IPS-20b (cell line): ENCODE results near the gene RIMS3.

Experiments used
- H3K27ac ChIP-seq: one replicate; pipeline ENCODE4 v1.5.1; 2013; ENCODE audit warnings: low read length
- H3K27me3 ChIP-seq: 2 replicates; pipeline ENCODE4 v1.6.1; 2013; ENCODE audit warnings: mild to moderate bottlenecking, low read length, inconsistent platforms; ENCODE audit not compliant: insufficient read depth
- H3K36me3 ChIP-seq: 2 replicates; pipeline ENCODE4 v1.6.1; 2013; ENCODE audit warnings: low read depth, mild to moderate bottlenecking, inconsistent platforms, low read length, moderate library complexity; ENCODE audit not compliant: insufficient read depth
- H3K4me1 ChIP-seq: 2 replicates; pipeline ENCODE4 v1.6.1; 2013; ENCODE audit warnings: mild to moderate bottlenecking, control low read depth, inconsistent platforms, low read length, moderate library complexity; ENCODE audit not compliant: insufficient read depth
- H3K4me3 ChIP-seq: 2 replicates; pipeline ENCODE4 v1.5.1; 2013; ENCODE audit warnings: mild to moderate bottlenecking, low read length, inconsistent platforms
- H3K9ac ChIP-seq: 2 replicates; pipeline ENCODE4 v1.6.1; 2013; ENCODE audit warnings: low read depth, mild to moderate bottlenecking, inconsistent platforms, low read length, moderate library complexity
- H3K9me3 ChIP-seq: 2 replicates; pipeline ENCODE4 v1.6.1; 2013; ENCODE audit warnings: mild to moderate bottlenecking, low read depth, low read length, inconsistent platforms; ENCODE audit not compliant: insufficient read depth

RIMS3 gene

DNA sequence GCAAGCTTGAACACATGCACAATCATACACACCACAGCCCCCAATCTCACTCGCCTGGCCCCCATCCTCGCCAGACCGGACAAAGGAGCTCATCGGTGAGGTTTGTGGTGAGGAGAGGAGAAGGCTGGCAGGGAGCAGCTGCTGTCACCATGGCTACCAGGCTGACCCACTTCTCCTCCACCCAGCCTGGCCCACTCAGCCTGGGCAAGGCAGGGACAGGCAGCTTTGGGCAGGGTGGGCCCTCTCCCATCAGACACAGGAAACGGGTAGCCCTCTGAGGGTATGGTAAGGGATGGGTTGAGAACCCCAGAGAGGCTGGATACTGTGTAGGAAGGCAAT is 15.9 kb downstream of the RIMS3 start:
- no peaks in the 10 kb centered on the region for H3K36me3 ChIP-seq
- H3K4me3 ChIP-seq, result no peak overlapping the region
- no peaks in the 10 kb centered on the region for H3K9me3 ChIP-seq
- H3K27ac ChIP-seq, result no peak overlapping the region
- no peak overlapping the region for H3K9ac ChIP-seq
- peaks cover 3% of the 10 kb centered on the region; the same call in 1 of the 2 replicates for H3K4me1 ChIP-seq
- H3K27me3 ChIP-seq, result no peaks in the 10 kb centered on the region

- H3K27me3 ChIP-seq, result no peaks in the 10 kb centered on the region
- H3K36me3 ChIP-seq, result no peaks in the 10 kb centered on the region
- no peak overlapping the region for H3K27ac ChIP-seq
- H3K4me3 ChIP-seq, result no peak overlapping the region
- H3K4me1 ChIP-seq, result no peaks in the 10 kb centered on the region
- H3K9me3 ChIP-seq, result no peaks in the 10 kb centered on the region
- no peak overlapping the region for H3K9ac ChIP-seq
Observed at GRCh38 chr1:40648928-40649591, 16.4 kb downstream of the RIMS3 start.

- H3K27ac ChIP-seq, result no peak overlapping the region
- no peaks in the 10 kb centered on the region for H3K27me3 ChIP-seq
- no peaks in the 10 kb centered on the region for H3K9me3 ChIP-seq
- H3K9ac ChIP-seq, result no peak overlapping the region
- H3K36me3 ChIP-seq, result no peaks in the 10 kb centered on the region
- no peak overlapping the region for H3K4me3 ChIP-seq
- no peaks in the 10 kb centered on the region for H3K4me1 ChIP-seq
Observed at GRCh38 chr1:40648200-40648599, 17.3 kb downstream of the RIMS3 start.

GRCh38 chr1:40646315-40646714 is 19.2 kb downstream of the RIMS3 start:
- no peak overlapping the region for H3K4me3 ChIP-seq
- H3K36me3 ChIP-seq, result no peaks in the 10 kb centered on the region
- no peaks in the 10 kb centered on the region for H3K4me1 ChIP-seq
- no peaks in the 10 kb centered on the region for H3K9me3 ChIP-seq
- H3K9ac ChIP-seq, result no peak overlapping the region
- no peak overlapping the region for H3K27ac ChIP-seq
- no peaks in the 10 kb centered on the region for H3K27me3 ChIP-seq

- Histone ChIP-seq H3K9me3 (no peaks in the 10 kb centered on the region), H3K4me1 (no peaks in the 10 kb centered on the region), H3K27ac (no peak overlapping the region), H3K4me3 (no peak overlapping the region), H3K27me3 (no peaks in the 10 kb centered on the region), H3K9ac (no peak overlapping the region), H3K36me3 (peaks cover 4% of the 10 kb centered on the region; the same call in 1 of the 2 replicates)
Observed at GRCh38 chr1:40645118-40645680, 20.3 kb downstream of the RIMS3 start.

DNA sequence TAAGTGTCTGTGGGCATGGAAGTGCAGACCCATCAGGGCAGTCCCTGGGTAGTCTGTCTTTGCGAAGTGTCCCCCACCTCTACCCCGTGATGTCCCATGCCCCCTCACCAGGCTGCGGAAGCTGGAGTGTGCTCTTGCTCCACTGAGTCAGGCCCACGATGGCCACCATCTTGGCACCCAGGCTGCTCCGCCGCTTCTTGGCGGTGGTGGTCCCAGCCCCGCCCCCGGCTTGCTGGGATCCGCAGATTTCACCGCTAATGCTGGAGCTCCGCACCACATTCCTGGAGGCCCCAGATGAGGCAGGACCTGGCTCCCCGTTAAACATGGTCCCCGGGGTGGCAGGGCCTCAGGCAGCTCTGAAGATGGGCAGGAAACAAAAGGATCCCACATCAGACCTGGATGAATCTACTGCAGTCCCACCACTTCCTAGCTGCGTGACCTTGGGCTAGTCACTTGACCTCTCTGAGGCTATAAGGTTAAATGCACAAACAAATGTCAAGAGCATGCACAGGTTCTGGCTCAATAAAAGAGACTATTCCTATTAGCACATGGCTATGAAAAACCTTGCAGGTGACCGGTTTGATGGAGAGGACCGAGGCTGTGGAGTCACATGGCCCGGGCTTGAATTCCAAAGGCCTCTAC is 23.8 kb downstream of the RIMS3 start:
- Histone ChIP-seq H3K36me3 (peaks cover 4% of the 10 kb centered on the region; the same call in 1 of the 2 replicates), H3K9me3 (no peaks in the 10 kb centered on the region), H3K4me1 (no peaks in the 10 kb centered on the region), H3K27me3 (no peaks in the 10 kb centered on the region), H3K9ac (no peak overlapping the region), H3K4me3 (no peak overlapping the region), H3K27ac (no peak overlapping the region)

- H3K9ac ChIP-seq, result no peak overlapping the region
- H3K27me3 ChIP-seq, result no peaks in the 10 kb centered on the region
- no peak overlapping the region for H3K27ac ChIP-seq
- H3K36me3 ChIP-seq, result peaks cover 4% of the 10 kb centered on the region; the same call in 1 of the 2 replicates
- no peak overlapping the region for H3K4me3 ChIP-seq
- H3K4me1 ChIP-seq, result no peaks in the 10 kb centered on the region
- H3K9me3 ChIP-seq, result no peaks in the 10 kb centered on the region
Observed at GRCh38 chr1:40640314-40641076, 25.0 kb downstream of the RIMS3 start.

DNA sequence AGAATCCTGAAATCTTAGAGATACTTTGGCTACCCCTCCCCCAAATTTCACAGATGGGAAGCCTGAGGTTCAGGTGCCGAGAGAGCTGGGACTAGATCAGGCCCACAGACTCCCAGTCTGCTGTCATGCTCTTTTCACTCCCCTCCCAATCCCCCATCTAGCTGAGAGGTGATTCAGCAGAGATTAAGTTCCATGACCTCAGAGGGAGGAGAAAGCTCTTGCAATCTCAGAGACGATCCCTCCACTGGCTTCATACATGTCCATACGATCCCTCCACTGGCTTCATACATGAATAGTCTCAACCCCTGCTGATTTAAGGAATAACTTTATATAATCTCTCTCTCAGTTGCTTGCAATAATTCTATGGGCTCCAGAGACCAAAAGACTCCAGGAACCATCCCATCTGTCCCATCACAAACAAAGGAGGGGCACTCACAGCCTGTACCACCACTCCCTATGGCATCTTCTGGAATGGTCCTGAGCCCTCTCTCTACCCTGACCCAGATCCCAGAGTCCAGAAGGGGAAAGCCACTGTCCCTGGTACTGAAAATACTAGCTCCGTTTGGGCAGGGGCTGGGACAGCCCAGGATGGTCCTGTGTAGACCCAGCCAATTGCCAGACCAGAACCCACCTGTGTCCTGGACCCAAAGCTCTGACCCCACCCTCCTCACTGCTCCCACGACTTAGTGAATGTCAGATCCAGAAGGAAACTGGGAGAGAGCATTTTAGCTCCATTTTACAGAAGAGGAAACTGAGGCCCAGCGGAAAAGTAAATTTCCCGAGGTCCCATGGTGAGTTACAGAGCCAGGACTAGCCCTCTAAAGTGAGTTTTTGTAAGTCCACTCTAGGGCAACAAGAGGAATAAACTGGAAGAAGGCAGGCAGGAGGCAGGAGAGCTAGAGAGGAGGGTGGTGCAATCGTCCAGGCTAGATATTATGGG is 27.1 kb downstream of the RIMS3 start:
- no peak overlapping the region for H3K4me3 ChIP-seq
- H3K27ac ChIP-seq, result no peak overlapping the region

DNA sequence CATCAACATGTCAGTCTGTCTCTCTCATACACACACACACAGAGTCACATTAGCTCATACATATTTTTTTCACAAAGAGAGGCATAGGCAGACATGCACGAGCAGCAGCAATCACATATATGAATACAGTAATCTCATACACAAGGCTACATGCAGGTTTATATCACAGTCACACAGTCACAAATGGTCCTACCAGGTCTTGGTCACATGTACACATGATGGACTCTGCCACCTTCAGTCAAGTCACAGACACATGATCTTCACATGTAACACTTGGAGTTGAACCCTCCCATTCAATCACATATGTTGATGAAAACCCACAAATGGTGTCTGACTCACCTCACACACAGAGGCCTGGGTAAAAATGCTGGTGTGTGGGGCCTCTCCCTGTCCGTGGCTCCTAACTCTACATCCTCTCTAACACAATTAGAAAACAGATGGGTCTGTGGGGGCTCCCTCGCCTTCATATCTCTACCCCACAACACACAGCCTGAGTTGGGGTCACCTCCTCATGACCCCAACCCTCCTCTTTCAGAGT is 27.9 kb downstream of the RIMS3 start:
- H3K4me1 ChIP-seq, result no peaks in the 10 kb centered on the region

More for the DNA sequence above, 27.1 kb downstream of the RIMS3 start:
- H3K9ac ChIP-seq, result no peak overlapping the region
- no peaks in the 10 kb centered on the region for H3K9me3 ChIP-seq
- H3K27me3 ChIP-seq, result no peaks in the 10 kb centered on the region
- peaks cover 4% of the 10 kb centered on the region; the same call in 1 of the 2 replicates for H3K36me3 ChIP-seq
- no peaks in the 10 kb centered on the region for H3K4me1 ChIP-seq

DNA sequence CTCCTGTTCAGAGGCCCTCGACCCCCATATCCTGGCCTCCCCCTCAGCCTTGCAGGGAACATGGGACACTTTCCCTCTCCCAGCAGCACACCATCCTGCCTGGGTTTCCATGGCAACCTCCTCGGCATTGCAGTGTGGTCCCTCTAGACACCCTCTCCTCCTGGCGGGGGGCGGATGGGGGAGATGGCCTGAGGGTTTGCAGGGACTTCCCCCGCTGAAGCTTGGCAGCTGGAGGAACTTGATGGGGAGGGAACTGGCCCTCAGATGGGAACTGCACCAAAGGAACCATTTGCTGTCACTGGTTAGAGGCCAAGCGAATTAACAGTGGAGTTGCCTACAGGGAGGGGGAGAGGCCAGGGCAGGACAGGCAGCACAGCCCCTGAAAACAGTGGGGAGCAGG is 28.7 kb downstream of the RIMS3 start:
- no peak overlapping the region for H3K27ac ChIP-seq
- H3K4me3 ChIP-seq, result no peak overlapping the region
- H3K9ac ChIP-seq, result no peak overlapping the region
- H3K9me3 ChIP-seq, result no peaks in the 10 kb centered on the region
- H3K27me3 ChIP-seq, result no peaks in the 10 kb centered on the region
- H3K36me3 ChIP-seq, result peaks cover 4% of the 10 kb centered on the region; the same call in 1 of the 2 replicates
- no peaks in the 10 kb centered on the region for H3K4me1 ChIP-seq

More for the DNA sequence above, 27.9 kb downstream of the RIMS3 start:
- H3K36me3 ChIP-seq, result peaks cover 4% of the 10 kb centered on the region; the same call in 1 of the 2 replicates
- no peak overlapping the region for H3K27ac ChIP-seq
- H3K9ac ChIP-seq, result no peak overlapping the region
- H3K4me3 ChIP-seq, result no peak overlapping the region
- H3K27me3 ChIP-seq, result no peaks in the 10 kb centered on the region
- no peaks in the 10 kb centered on the region for H3K9me3 ChIP-seq
